IPS DF 4.7 (cell line): ENCODE measurements around the gene CITED1.

Experiments used
- DNase-seq: peaks from one replicate; pipeline ENCODE4 v3.0.0-alpha.2; 2013; ENCODE audit warnings: low spot score; ENCODE audit errors: extremely low read depth

CITED1 gene

DNA sequence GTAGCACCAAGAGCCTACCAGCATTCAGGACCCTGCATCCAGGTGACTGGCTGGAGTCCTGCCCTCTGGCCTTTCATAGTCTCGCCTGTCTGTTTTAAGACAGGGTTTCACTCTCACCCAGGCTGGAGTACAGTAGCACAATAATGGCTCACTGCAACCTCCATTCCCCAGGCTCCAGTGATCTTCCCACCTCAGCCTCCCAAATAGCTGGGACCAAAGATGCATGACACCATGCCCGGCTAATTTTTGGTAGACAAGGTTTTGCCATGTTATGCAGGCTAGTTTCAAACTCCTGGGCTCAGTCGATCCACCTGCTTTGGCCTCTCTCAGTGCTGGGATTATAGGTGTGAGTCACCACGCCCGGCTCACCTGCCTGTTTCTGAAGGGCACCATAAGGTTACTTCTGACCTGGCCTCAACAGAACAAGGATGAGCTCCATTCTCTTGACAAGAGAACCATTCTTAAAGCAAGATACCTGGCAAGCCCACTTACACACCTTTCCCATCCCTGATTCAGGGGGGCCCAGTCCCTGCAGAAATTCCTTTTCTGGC lies 35.3 kb downstream of the CITED1 start:
- no peak for DNase-seq

DNA sequence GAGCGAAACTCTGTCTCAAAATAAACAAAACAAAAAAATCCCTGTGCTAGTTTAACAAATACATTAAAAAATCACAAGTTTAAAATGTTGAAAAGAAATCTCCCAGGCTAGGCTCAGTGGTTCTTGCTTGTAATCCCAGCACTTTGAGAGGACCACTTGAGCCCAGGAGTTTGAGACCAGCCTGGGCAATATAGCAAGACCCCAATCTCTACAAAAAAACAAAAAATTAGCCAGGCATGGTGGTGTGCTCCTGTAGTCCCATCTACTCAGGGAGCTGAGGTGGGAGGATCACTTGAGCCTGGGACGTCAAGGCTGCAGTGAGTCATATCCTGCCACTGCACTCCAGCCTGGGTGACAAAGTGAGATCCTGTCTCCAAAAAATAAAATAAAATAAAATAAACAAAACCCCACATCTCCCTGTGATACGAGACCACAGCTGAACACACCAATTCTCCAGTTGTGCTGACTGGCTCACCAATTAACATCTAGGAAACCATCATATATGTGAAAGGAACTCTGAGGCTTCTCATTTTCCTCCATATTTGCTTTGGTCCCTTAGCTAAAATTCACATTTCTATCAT lies 36.0 kb downstream of the CITED1 start:
- no peak for DNase-seq

DNA sequence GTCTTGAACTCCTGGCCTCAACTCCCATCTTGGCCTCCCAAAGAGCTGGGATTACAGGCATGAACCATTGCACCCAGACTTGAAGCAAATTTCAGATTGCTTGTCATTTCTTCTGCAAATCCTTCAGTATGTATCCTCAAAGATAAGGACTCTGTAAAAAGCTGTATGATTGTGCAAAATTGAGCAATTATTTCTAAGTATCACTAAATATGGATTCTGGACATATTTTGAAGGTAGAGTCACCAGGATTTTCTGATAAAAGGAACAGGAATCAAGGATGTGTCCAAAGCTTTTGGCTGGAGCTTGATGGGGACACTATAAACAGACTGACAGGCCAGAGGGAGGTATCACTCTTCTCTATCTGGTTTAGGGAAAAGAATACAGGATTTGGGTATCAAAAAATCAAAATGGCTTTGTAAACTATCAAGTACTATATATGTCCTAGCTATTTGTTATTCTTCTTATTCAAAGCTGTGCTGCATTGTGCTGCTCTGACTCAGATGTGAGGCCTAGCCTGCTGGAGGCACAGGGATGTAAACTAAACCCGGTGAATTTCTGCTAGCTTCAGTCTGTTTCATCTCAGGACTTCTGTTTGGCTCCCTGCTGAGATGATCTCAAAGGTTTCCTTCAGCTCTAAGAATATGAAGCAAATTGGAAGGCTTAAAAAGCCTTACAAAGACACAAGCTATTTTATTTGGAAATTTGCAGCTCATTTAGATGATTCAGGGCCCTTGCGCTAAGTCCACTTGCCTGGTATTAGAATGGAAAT lies 36.9 kb downstream of the CITED1 start:
- no peak for DNase-seq

DNA sequence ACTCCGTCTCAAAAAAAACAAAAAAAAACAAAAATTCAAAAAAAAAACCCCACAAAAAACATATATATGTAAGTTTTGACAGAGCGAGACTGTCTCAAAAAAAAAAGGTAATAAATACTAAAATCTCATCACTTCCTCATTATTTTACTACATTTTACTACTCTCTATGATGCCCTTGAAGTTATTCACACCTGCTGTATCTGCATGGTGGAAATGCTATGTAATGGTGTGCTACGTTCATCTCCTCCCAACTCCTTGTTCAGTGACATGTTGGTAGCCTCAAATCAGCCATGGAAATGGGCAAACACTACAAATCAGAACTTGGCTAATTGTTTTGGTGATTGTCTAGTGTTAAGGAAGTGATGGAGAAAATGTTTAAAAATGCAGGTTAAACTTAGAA lies 40.5 kb downstream of the CITED1 start:
- DNase-seq, result no peak

DNA sequence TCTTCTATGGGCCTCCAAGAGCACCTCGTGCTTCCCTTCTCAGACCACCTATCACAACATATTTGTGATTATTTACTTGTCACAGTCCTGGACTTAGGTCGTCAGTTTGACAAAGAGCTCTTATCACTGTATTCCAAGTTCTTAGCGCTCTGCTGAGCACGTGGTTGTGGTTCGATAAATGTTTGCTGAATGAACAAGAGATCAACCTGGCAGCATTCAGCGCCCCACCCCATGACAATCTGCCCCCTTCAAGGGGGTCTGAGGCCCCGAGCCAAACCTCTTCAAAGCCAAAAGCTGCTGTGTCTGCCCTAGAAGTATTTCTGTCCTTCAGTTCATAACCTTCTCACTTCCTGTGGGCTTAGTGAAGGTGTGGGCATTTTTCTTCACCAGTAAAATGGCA lies 43.6 kb downstream of the CITED1 start:
- no peak for DNase-seq

DNA sequence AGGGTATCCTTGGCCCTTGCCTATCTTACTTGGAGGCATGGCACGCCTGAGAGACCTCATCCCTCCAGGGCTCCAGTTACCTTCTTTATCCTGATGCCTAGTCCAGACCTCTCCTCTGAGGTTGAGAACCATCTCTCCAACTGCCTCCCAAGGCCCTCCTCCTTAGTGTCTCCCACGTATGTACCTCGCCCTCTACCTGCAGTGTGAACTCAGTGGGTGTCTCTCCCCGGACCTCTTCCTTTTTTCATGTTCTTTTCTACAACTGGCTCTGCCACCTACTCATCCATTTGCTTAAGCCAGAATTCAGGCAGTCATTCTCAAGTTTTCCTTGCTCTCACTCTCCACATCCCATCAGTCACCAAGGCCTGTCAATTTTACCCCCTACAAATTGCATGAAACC lies 45.3 kb downstream of the CITED1 start:
- DNase-seq, result no peak

DNA sequence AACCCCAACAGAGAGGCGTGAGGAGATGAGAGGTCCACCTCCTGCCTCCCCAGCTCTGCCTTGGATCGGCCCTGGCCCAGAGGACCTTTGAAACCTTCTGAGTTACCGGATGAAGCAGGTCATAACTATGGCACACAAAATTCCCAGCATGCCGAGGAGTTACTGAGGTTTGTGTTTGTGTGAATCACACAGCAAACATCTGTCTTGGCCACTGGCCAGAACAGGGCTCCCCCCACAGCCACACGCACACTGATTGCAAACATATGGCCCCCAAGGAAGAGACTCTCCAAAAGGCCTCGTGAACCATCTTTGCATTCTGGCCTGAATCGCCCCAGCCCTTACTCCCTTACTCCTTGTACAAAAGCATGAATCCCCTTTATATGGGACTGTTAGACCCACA lies 47.5 kb downstream of the CITED1 start:
- no peak for DNase-seq

DNA sequence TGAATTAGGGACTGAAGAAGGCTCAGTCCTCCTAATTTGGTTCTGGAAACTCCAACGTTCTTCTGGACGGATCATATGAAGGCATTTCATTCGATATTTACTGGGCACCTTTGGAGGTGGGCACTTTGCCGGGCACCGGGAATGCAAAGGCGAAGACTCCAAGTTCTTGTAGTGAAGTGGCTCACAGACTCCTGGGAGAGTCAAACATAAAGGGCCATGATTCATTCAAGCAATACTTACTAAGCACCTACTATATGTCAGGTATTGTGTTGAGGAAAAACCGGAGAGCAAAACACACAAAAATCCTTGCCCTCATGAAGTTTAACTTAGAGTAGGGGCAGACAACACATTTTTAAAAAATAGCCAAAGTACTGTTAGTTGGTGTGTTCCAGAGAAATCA lies 49.9 kb downstream of the CITED1 start:
- no peak for DNase-seq

DNA sequence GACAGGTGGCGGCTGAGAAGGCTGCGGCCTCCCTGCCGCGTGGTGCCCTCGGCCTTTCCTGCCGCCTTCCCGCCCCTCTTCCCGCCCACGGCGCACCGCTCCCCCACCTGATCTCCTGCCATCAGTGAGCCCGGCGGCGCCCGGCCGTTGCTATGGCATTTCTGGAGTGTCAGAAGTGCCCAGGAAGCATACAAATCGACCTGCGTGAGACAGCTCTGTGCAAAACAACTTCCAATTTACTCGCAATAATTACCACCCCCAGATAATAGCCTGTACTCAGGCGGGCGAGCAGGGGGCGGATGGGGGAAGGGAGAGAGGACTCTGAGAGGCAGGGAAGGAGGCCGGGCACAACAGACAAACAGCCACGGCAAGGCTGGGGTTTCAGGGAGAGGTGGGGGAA lies 50.3 kb downstream of the CITED1 start:
- no peak for DNase-seq

DNA sequence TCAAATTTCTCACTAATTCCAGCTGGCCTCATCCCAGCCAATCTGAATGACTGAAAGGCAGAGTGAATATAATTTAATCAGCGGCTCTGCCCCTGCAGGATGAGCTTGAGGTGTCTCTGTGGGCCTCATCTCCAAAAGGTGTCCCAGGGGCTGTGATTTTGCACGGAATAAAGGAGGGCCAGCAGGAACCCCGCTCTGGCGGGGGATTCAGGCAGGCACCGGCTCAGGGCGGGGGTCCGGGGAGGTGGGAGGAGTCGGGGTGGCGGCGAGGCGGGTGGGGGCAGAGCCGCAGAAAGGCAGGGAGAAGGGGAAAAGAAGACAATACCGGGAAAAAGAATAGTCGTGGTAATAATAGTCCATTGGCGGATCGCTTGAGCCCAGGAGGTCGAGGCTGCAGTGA lies 50.9 kb downstream of the CITED1 start:
- DNase-seq, result no peak

DNA sequence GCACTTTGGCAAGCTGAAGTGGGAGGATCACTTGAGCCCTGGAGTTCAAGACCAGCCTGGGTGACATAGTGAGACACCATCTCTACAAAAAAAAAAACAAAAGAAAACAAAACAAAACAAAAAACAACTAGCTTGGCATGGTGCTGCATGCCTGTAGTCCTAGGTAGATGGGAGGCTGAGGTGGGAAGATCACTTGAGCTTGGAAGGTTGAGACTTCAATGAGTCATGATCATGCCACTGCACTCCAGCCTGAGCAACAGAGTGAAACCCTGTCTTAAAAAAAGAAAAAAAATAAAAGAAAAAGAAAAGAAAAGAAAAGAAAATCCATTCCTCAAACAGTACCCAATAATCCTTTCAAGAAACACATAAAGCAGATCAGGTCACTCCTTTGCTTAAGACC lies 52.0 kb downstream of the CITED1 start:
- DNase-seq, result no peak
